Measurements from ENCODE around the gene GTF2H3.

GTF2H3 gene

DNA sequence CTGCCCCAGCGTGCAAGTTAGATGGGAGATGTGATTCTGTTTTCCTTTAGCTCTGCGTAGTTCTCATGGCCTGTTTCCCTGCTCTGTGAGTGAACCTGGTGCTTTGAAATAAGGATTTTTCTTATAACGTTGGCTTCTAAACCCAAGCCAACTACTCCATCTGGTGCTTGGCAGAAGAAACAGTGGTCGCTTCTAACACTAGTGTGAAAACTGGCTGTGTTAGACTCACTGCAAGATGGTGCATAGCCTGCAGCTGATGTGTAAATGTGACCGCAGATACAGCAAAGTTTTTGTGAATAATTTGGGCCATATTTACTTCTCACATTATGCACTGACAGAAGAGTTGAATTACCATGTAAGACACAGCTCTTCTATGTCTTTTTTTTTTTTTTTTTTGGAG, 12.2 kb downstream of the GTF2H3 start:
- H3K4me3 ChIP-seq (ENCODE audit: low read depth, low read length) = no peak overlapping the region
- no peaks in the 10 kb centered on the region for H3K9me3 ChIP-seq (ENCODE audit: control insufficient read depth, insufficient read depth, low read length)
- H3K4me1 ChIP-seq (ENCODE audit: control insufficient read depth, insufficient read depth, low read length) = no peaks in the 10 kb centered on the region

DNA sequence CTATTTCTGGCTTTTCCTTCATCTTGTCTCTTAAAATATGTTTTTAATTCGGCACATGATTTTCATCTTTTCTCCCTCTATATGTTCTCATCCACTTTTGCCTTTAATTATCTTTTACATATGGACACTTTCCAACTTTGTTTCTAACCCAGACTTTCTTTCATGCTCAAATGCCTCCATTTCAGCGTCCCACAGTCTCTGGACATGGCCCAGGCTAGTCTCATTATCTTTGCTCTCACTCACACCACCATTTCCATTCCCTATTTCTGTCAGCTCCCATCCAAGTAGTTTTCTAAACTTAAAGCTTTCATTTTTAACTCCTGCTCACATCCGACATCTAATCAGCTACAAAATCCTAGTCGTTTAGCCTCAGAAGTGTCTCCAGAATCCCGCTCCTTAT, 14.8 kb downstream of the GTF2H3 start:
- Histone ChIP-seq H3K36me3 (ENCODE audit: control insufficient read depth, insufficient read depth, low read length) (peaks cover 78% of the 10 kb centered on the region), H3K9ac (ENCODE audit: low read depth, low read length) (no peak overlapping the region), H3K27me3 (ENCODE audit: control insufficient read depth, insufficient read depth, low read length) (no peaks in the 10 kb centered on the region), H3K27ac (ENCODE audit: low read depth, low read length) (no peak overlapping the region), H3K9me3 (ENCODE audit: control insufficient read depth, insufficient read depth, low read length) (no peaks in the 10 kb centered on the region), H3K4me3 (ENCODE audit: low read depth, low read length) (no peak overlapping the region), H3K4me1 (ENCODE audit: control insufficient read depth, insufficient read depth, low read length) (no peaks in the 10 kb centered on the region)

More for the DNA sequence above, 12.2 kb downstream of the GTF2H3 start:
- no peak overlapping the region for H3K9ac ChIP-seq (ENCODE audit: low read depth, low read length)
- H3K27me3 ChIP-seq (ENCODE audit: control insufficient read depth, insufficient read depth, low read length) = no peaks in the 10 kb centered on the region
- no peak overlapping the region for H3K27ac ChIP-seq (ENCODE audit: low read depth, low read length)
- H3K36me3 ChIP-seq (ENCODE audit: control insufficient read depth, insufficient read depth, low read length) = peaks cover 71% of the 10 kb centered on the region

DNA sequence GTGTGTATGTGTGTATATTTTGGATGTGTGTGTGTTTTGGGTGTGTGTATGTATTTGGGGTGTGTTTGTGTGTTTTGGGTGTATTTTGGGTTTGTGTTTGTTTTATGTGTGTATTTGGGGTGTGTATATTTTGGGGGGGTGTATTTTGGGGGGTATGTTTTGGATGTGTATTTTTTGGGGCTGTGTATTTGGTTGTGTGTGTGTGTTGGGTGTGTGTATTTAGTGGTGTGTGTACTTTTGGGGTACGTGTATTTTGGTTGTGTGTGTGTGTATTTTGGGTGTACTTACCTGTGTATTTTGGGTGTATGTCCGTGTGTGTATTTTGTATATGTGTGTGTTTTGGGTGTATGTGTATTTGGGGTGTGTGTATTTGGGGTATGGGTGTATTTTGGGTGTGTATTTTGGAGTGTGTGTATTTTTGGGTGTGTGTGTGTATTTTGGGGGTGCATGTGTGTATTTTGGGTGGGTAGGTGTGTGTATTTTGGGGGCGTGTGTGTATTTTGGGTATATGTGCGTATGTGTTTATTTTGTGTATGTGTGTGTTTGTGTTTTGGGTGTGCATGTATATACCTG, 20.6 kb downstream of the GTF2H3 start:
- Histone ChIP-seq H3K9me3 (ENCODE audit: control insufficient read depth, insufficient read depth, low read length) (no peaks in the 10 kb centered on the region), H3K4me1 (ENCODE audit: control insufficient read depth, insufficient read depth, low read length) (no peaks in the 10 kb centered on the region), H3K9ac (ENCODE audit: low read depth, low read length) (no peak overlapping the region), H3K27me3 (ENCODE audit: control insufficient read depth, insufficient read depth, low read length) (no peaks in the 10 kb centered on the region), H3K27ac (ENCODE audit: low read depth, low read length) (no peak overlapping the region), H3K36me3 (ENCODE audit: control insufficient read depth, insufficient read depth, low read length) (peaks cover 74% of the 10 kb centered on the region), H3K4me3 (ENCODE audit: low read depth, low read length) (no peak overlapping the region)

DNA sequence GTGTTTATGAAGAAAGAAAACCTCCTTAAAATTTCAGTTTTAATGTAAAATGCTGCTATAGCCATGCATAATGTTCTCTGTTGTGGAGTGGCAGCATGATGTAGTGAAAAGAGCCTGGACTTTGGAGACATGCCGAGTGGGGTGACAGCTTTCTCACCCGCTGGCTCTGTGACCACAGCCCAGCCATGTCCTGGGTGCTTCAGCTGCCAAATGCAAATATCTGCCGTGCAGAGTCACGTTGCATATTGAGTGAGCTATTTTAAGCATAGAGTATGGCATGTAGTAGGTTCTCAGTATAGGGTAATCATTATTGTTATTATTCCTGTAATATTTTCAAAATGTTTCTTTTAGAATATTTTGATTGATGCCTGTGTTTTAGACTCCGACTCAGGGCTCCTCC, 21.8 kb downstream of the GTF2H3 start:
- Histone ChIP-seq H3K4me1 (ENCODE audit: control insufficient read depth, insufficient read depth, low read length) (no peaks in the 10 kb centered on the region), H3K9ac (ENCODE audit: low read depth, low read length) (no peak overlapping the region), H3K4me3 (ENCODE audit: low read depth, low read length) (no peak overlapping the region), H3K9me3 (ENCODE audit: control insufficient read depth, insufficient read depth, low read length) (no peaks in the 10 kb centered on the region), H3K27me3 (ENCODE audit: control insufficient read depth, insufficient read depth, low read length) (no peaks in the 10 kb centered on the region), H3K27ac (ENCODE audit: low read depth, low read length) (no peak overlapping the region), H3K36me3 (ENCODE audit: control insufficient read depth, insufficient read depth, low read length) (peaks cover 76% of the 10 kb centered on the region)

DNA sequence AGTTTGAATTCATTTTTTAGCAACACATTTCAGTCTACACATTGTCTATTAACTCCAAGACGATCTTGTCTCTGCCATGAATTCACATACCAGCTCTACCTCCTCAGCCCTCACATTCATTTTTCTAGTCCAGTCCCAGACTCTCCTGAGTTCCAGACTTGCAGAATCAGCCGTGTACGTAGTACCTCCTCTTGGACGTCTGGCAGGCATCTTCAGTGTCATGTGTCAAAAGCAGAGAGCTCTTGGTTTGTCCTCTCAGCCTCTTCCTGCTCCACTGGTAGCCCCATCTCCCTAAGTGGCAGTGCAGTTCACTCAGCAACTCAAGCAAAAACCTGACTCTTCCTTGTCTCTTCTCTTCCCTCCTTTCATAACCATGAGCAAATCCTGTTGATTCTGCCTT, 22.8 kb downstream of the GTF2H3 start:
- Histone ChIP-seq H3K27ac (ENCODE audit: low read depth, low read length) (no peak overlapping the region), H3K27me3 (ENCODE audit: control insufficient read depth, insufficient read depth, low read length) (no peaks in the 10 kb centered on the region), H3K9me3 (ENCODE audit: control insufficient read depth, insufficient read depth, low read length) (no peaks in the 10 kb centered on the region), H3K4me3 (ENCODE audit: low read depth, low read length) (no peak overlapping the region), H3K4me1 (ENCODE audit: control insufficient read depth, insufficient read depth, low read length) (no peaks in the 10 kb centered on the region), H3K36me3 (ENCODE audit: control insufficient read depth, insufficient read depth, low read length) (peaks cover 73% of the 10 kb centered on the region), H3K9ac (ENCODE audit: low read depth, low read length) (no peak overlapping the region)

DNA sequence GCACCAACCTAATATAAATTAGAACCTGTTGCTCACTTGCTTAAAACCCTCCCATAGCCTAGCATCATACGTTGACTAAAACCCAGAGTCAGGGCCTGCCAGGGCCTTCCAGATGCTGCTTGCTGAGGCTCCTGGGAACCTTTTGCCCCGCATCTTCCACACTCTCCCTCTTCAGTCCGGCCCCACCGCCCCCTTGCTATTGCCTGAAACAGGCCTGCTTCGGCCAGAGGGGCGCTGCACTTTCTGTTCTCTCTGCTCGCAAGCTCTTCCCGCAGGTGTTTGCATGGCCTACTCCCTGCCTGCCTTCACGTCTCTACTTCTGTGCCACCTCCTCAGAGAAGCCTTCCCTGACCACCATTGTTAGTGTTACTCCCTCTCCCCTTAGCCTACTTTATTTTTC, 23.6 kb downstream of the GTF2H3 start:
- H3K36me3 ChIP-seq (ENCODE audit: control insufficient read depth, insufficient read depth, low read length) = peaks cover 67% of the 10 kb centered on the region
- H3K4me3 ChIP-seq (ENCODE audit: low read depth, low read length) = no peak overlapping the region
- H3K9ac ChIP-seq (ENCODE audit: low read depth, low read length) = no peak overlapping the region
- H3K27me3 ChIP-seq (ENCODE audit: control insufficient read depth, insufficient read depth, low read length) = no peaks in the 10 kb centered on the region
- no peak overlapping the region for H3K27ac ChIP-seq (ENCODE audit: low read depth, low read length)
- H3K4me1 ChIP-seq (ENCODE audit: control insufficient read depth, insufficient read depth, low read length) = no peaks in the 10 kb centered on the region
- H3K9me3 ChIP-seq (ENCODE audit: control insufficient read depth, insufficient read depth, low read length) = no peaks in the 10 kb centered on the region

DNA sequence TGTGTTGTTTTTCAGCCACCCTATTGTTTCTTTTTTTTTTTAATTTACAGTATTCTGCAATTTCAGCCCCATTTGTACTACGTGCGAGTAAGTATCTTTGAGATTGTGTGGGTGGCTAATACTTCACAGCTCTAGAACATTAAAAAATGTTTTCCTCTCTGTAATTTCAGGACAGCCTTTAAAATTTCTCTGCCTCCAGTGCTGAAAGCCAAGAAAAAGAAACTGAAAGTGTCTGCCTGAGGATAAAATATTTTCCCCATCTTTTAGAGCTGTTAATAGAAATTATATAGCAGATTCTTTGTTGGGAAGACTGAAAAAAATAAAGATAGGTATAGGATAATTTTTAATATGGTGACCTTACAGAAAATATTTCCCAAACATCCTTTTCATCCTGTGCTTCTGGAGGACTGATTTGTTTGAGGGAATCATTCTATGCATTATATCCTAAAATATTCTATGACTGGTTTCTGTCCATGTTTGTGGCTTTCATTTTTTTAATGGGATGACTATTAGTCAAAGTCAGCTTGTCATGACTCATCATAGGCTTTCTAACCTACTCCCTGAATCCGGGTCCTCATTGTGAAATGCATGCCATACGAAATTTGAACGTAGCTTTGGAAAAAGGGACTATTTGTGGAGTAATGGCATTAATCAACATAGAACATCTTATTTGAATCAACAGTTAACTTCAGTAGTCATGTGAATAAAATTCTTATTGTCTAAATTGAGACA, 26.5 kb downstream of the GTF2H3 start:
- Histone ChIP-seq H3K27ac (ENCODE audit: low read depth, low read length) (no peak overlapping the region), H3K9me3 (ENCODE audit: control insufficient read depth, insufficient read depth, low read length) (no peaks in the 10 kb centered on the region), H3K9ac (ENCODE audit: low read depth, low read length) (no peak overlapping the region), H3K4me3 (ENCODE audit: low read depth, low read length) (no peak overlapping the region), H3K27me3 (ENCODE audit: control insufficient read depth, insufficient read depth, low read length) (no peaks in the 10 kb centered on the region), H3K4me1 (ENCODE audit: control insufficient read depth, insufficient read depth, low read length) (no peaks in the 10 kb centered on the region), H3K36me3 (ENCODE audit: control insufficient read depth, insufficient read depth, low read length) (peaks cover 48% of the 10 kb centered on the region)

DNA sequence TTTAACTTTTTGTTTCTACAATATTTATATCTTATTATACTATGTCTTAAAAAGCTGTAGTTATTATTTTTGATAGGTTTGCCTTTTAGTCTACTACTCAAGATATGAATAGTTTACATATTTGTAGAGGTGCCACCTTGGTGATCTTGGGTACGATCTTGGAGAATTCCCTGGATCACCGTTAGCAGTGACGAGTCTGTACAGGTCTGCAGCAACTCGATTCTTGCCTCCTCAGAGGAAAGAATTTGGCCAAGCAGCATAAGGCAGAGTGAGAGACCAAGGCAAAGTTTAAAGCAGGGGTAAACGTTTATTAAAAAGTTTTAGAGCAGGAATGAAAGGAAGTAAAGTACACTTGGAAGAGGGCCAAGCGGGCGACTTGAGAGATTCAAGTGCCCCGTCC, 34.1 kb downstream of the GTF2H3 start:
- no peak overlapping the region for H3K27ac ChIP-seq (ENCODE audit: low read depth, low read length)
- no peak overlapping the region for H3K4me3 ChIP-seq (ENCODE audit: low read depth, low read length)
- no peaks in the 10 kb centered on the region for H3K9me3 ChIP-seq (ENCODE audit: control insufficient read depth, insufficient read depth, low read length)
- no peak overlapping the region for H3K9ac ChIP-seq (ENCODE audit: low read depth, low read length)
- H3K27me3 ChIP-seq (ENCODE audit: control insufficient read depth, insufficient read depth, low read length) = no peaks in the 10 kb centered on the region
- no peaks in the 10 kb centered on the region for H3K36me3 ChIP-seq (ENCODE audit: control insufficient read depth, insufficient read depth, low read length)
- H3K4me1 ChIP-seq (ENCODE audit: control insufficient read depth, insufficient read depth, low read length) = 0 out of 2 replicates have a peak, but pooled peaks cover 2% of the 10 kb centered on the region

DNA sequence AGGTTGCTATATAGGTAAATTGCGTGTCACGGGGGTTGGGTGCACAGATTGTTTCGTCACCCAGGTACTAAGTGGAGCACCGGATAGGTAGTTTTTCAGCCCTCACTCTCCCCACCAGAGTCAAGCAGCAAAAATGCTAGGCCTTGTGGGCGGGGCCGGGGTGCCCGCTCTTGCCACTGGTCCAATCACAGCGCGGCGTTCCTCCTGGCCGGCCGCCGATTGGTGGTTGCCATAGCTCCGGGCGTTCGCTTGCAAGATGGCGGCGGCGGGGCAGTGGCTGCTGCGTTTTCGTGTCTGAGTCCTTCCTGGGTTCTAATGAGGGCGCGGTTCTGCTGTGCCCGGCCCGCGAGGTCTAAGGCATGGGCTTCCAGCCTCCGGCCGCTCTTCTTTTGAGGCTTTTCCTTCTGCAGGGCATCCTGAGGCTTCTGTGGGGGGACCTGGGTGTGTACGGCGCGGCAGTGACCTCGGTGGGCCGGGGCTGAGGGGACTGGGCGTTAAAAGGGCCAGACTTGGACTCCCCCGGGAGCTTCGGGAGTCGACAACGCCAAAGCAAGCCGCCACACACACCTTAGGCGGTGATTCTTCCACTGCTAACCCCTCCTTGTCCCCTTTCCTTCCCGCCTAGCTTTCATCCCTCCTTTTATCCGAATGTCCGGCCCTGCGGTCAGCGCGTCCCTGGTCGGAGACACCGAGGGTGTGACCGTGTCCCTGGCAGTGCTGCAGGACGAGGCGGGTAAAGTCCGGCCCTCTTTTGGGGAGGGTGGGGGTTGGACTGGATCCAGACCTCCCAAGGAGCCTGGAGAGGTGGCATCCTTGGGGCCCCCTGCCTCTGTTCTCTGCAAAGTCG, 37.5 kb downstream of the GTF2H3 start, which contains the start of gene TCTN2:
Gene TCTN2, plus strand, starts transcription at position 232 of the 847 bp plus-strand sequence. Its CDS starts 128 bp downstream, at position 360.
- H3K9ac ChIP-seq (ENCODE audit: low read depth, low read length) = peak within 1 kb of the TSS; percentile 29; the same call in 1 of the 2 replicates
- H3K27me3 ChIP-seq (ENCODE audit: control insufficient read depth, insufficient read depth, low read length) = no peaks in the 10 kb centered on the region
- H3K27ac ChIP-seq (ENCODE audit: low read depth, low read length) = no peak within 1 kb of the TSS
- peak within 1 kb of the TSS; percentile 87 for H3K4me3 ChIP-seq (ENCODE audit: low read depth, low read length)
- H3K9me3 ChIP-seq (ENCODE audit: control insufficient read depth, insufficient read depth, low read length) = no peaks in the 10 kb centered on the region
- H3K36me3 ChIP-seq (ENCODE audit: control insufficient read depth, insufficient read depth, low read length) = peaks cover 3% of the 10 kb centered on the region; the same call in 1 of the 2 replicates
- H3K4me1 ChIP-seq (ENCODE audit: control insufficient read depth, insufficient read depth, low read length) = 0 out of 2 replicates have a peak, but pooled peaks cover 2% of the 10 kb centered on the region

DNA sequence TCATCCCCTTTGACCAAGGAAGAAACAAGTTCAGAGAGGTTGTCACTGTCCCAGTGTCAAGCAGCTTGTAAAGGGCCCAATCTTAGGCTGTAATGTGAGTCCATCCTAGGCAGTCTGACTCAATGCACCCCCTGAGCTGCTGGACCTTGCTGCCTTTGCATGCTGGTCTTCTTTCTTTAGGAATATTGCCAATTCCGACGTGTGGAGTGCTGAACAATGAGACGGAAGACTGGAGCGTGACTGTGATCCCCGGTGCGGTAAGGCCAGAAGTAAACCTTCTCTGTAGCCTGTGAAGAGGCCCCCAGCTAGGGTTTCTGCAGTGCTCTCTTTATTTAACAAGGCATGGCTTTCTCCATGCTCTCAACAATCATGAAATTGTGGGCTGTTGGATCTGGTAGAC, 38.2 kb downstream of the GTF2H3 start:
- Histone ChIP-seq H3K4me1 (ENCODE audit: control insufficient read depth, insufficient read depth, low read length) (0 out of 2 replicates have a peak, but pooled peaks cover 2% of the 10 kb centered on the region), H3K36me3 (ENCODE audit: control insufficient read depth, insufficient read depth, low read length) (peaks cover 3% of the 10 kb centered on the region; the same call in 1 of the 2 replicates), H3K27me3 (ENCODE audit: control insufficient read depth, insufficient read depth, low read length) (no peaks in the 10 kb centered on the region), H3K9me3 (ENCODE audit: control insufficient read depth, insufficient read depth, low read length) (no peaks in the 10 kb centered on the region), H3K9ac (ENCODE audit: low read depth, low read length) (no peak overlapping the region), H3K27ac (ENCODE audit: low read depth, low read length) (no peak overlapping the region), H3K4me3 (ENCODE audit: low read depth, low read length) (no peak overlapping the region)

Measured in HUES48 (cell line).